OCI-LY1 (cell line): ENCODE measurements around the gene AP4E1.

Source experiments
- H2AFZ ChIP-seq: fragments of 200-600 bp; sonication (generic), shearing (Covaris generic); 2 replicates; pipeline ENCODE4 v1.6.0; 2014; ENCODE audit warnings: antibody characterized with exemption, mild to moderate bottlenecking, low read length
- H3F3A ChIP-seq: fragments of 200-600 bp; sonication (generic), shearing (Covaris generic); 2 replicates; pipeline ENCODE4 v1.6.0; 2014; ENCODE audit warnings: mild to moderate bottlenecking, antibody characterized with exemption, low read length, moderate library complexity; ENCODE audit not compliant: insufficient read depth
- H3K27ac ChIP-seq: fragments of 200-600 bp; sonication (generic); 2 replicates; pipeline ENCODE4 v1.5.1; 2014; ENCODE audit warnings: low read length, mixed run types, mild to moderate bottlenecking, low read depth; ENCODE audit not compliant: poor library complexity, severe bottlenecking
- H3K27me3 ChIP-seq: fragments of 200-600 bp; sonication (generic); 2 replicates; pipeline ENCODE4 v1.6.0; 2014; ENCODE audit warnings: antibody characterized with exemption, mild to moderate bottlenecking, low read length, moderate library complexity; ENCODE audit not compliant: insufficient read depth
- H3K36me3 ChIP-seq: fragments of 200-600 bp; sonication (generic); 2 replicates; pipeline ENCODE4 v1.6.1; 2014; ENCODE audit warnings: mild to moderate bottlenecking, antibody characterized with exemption, low read length, moderate library complexity, mixed read lengths; ENCODE audit not compliant: insufficient read depth
- H3K4me1 ChIP-seq: fragments of 200-600 bp; sonication (generic); 2 replicates; pipeline ENCODE4 v1.5.1; 2014; ENCODE audit warnings: mild to moderate bottlenecking, low read length, moderate library complexity; ENCODE audit not compliant: insufficient read depth, severe bottlenecking
- H3K4me2 ChIP-seq: fragments of 200-600 bp; sonication (generic), shearing (Covaris generic); 2 replicates; pipeline ENCODE4 v1.6.1; 2014; ENCODE audit warnings: low read length
- H3K4me3 ChIP-seq: fragments of 200-600 bp; sonication (generic); 2 replicates; pipeline ENCODE4 v1.5.1; 2014; ENCODE audit warnings: low read length, low read depth, mild to moderate bottlenecking, mixed read lengths; ENCODE audit not compliant: poor library complexity, severe bottlenecking
- H3K79me2 ChIP-seq: fragments of 200-600 bp; shearing (Covaris generic); 2 replicates; pipeline ENCODE4 v1.6.1; 2016; ENCODE audit warnings: mixed run types, low read length, mixed read lengths; ENCODE audit not compliant: insufficient read depth
- H3K9ac ChIP-seq: fragments of 200-600 bp; sonication (generic), shearing (Covaris generic); 2 replicates; pipeline ENCODE4 v1.6.1; 2014; ENCODE audit warnings: mild to moderate bottlenecking, low read length, mixed read lengths
- H3K9me2 ChIP-seq: fragments of 200-600 bp; sonication (generic), shearing (Covaris generic); 2 replicates; pipeline ENCODE4 v1.6.1; 2014; ENCODE audit warnings: low read depth, mild to moderate bottlenecking, low read length, mixed read lengths
- H3K9me3 ChIP-seq: fragments of 200-600 bp; shearing (Covaris generic); 2 replicates; pipeline ENCODE4 v1.6.1; 2014; ENCODE audit warnings: low read length, mixed read lengths
- H4K20me1 ChIP-seq: fragments of 200-600 bp; sonication (generic), shearing (Covaris generic); 2 replicates; pipeline ENCODE4 v1.6.0; 2016; ENCODE audit warnings: mild to moderate bottlenecking, low read length; ENCODE audit not compliant: insufficient read depth
- CTCF ChIP-seq: fragments of 200-600 bp; sonication (generic), shearing (Covaris generic); IDR thresholded peaks from 2 replicates; pipeline ENCODE4 v1.5.1; 2017; ENCODE audit warnings: mild to moderate bottlenecking, antibody characterized with exemption, low read length, moderate library complexity, mixed read lengths
- EZH2 ChIP-seq: fragments of 200-600 bp; sonication (generic), shearing (Covaris generic); IDR thresholded peaks from 2 replicates; pipeline ENCODE4 v1.8.0; 2017; ENCODE audit warnings: borderline replicate concordance, mixed run types, mild to moderate bottlenecking, antibody characterized with exemption, low read length, moderate library complexity, mixed read lengths

AP4E1 gene

GRCh38 chr15:51022206-51022605, 113.7 kb downstream of the AP4E1 start:
- Histone ChIP-seq H3K27me3 (no peaks in the 10 kb centered on the region), H3K9ac (no peak overlapping the region), H3K9me3 (no peaks in the 10 kb centered on the region), H3K4me2 (no peak overlapping the region), H3K36me3 (no peaks in the 10 kb centered on the region), H3K27ac (no peak overlapping the region), H3K4me3 (no peak overlapping the region), H3K79me2 (no peaks in the 10 kb centered on the region), H3K4me1 (no peaks in the 10 kb centered on the region), H2AFZ (no peak overlapping the region), H4K20me1 (no peaks in the 10 kb centered on the region), H3K9me2 (no peaks in the 10 kb centered on the region), H3F3A (no peaks in the 10 kb centered on the region)
- TF ChIP-seq EZH2 (no peak), CTCF (no peak)

GRCh38 chr15:51023499-51023898, 115.0 kb downstream of the AP4E1 start:
- Histone ChIP-seq H3K4me3 (no peak overlapping the region), H3K27ac (no peak overlapping the region), H3K9ac (no peak overlapping the region), H3K36me3 (no peaks in the 10 kb centered on the region), H3K9me3 (no peaks in the 10 kb centered on the region), H2AFZ (no peak overlapping the region), H4K20me1 (no peaks in the 10 kb centered on the region), H3K79me2 (no peaks in the 10 kb centered on the region), H3K9me2 (no peaks in the 10 kb centered on the region), H3K4me2 (no peak overlapping the region), H3K4me1 (no peaks in the 10 kb centered on the region), H3K27me3 (no peaks in the 10 kb centered on the region), H3F3A (no peaks in the 10 kb centered on the region)
- no peak for TF ChIP-seq EZH2

- H3K36me3 ChIP-seq, result no peaks in the 10 kb centered on the region
- no peaks in the 10 kb centered on the region for H3K27me3 ChIP-seq
- no peak overlapping the region for H2AFZ ChIP-seq
- no peak overlapping the region for H3K27ac ChIP-seq
- H3F3A ChIP-seq, result no peaks in the 10 kb centered on the region
- H3K4me1 ChIP-seq, result no peaks in the 10 kb centered on the region
- H3K9ac ChIP-seq, result no peak overlapping the region
- no peaks in the 10 kb centered on the region for H3K79me2 ChIP-seq
- no peaks in the 10 kb centered on the region for H4K20me1 ChIP-seq
- no peaks in the 10 kb centered on the region for H3K9me3 ChIP-seq
- H3K4me2 ChIP-seq, result no peak overlapping the region
- no peak for TF ChIP-seq CTCF
- no peaks in the 10 kb centered on the region for H3K9me2 ChIP-seq
- H3K4me3 ChIP-seq, result no peak overlapping the region
Observed at GRCh38 chr15:51024735-51025453, 116.4 kb downstream of the AP4E1 start.

GRCh38 chr15:51025454-51025846, 117.0 kb downstream of the AP4E1 start:
- no peaks in the 10 kb centered on the region for H3F3A ChIP-seq
- no peaks in the 10 kb centered on the region for H3K9me3 ChIP-seq

More at GRCh38 chr15:51025454-51025846, 117.0 kb downstream of the AP4E1 start:
- H3K4me2 ChIP-seq, result no peak overlapping the region
- no peak overlapping the region for H3K9ac ChIP-seq
- H3K4me1 ChIP-seq, result no peaks in the 10 kb centered on the region
- H3K79me2 ChIP-seq, result no peaks in the 10 kb centered on the region
- H3K9me2 ChIP-seq, result no peaks in the 10 kb centered on the region
- no peak overlapping the region for H3K4me3 ChIP-seq
- no peak overlapping the region for H2AFZ ChIP-seq
- no peaks in the 10 kb centered on the region for H3K36me3 ChIP-seq
- H3K27me3 ChIP-seq, result no peaks in the 10 kb centered on the region
- H3K27ac ChIP-seq, result no peak overlapping the region
- no peak for TF ChIP-seq EZH2
- TF ChIP-seq CTCF, result no peak
- H4K20me1 ChIP-seq, result no peaks in the 10 kb centered on the region
